ENCODE data around the gene PRICKLE2. TPM values are rescaled to one million over a fixed set of nuclear protein-coding genes. Genes with fewer than 3 reads are reported as not detected.

The PRICKLE2 gene
- total RNA-seq, 1 experiment from 2014 or later: 3.2 TPM

- Mint-ChIP-seq H3K27ac (peak overlapping the region; percentile 42 to 96 (median 81)), H3K9me3 (no peaks in the 10 kb centered on the region), H3K36me3 (ENCODE audit: insufficient read depth in 1 of 3, low read depth in 3 of 3) (no peaks in the 10 kb centered on the region), H3K27me3 (ENCODE audit: low read depth) (peaks cover 30% of the 10 kb centered on the region), H3K4me1 (peaks cover 49 to 70% of the 10 kb centered on the region in 2 experiments), H3K4me3 (peak overlapping the region in 1 of 2 experiments; percentile 84; a peak in 3 of 5 replicates)
- WGBS (ENCODE audit: extremely low coverage, insufficient read length, low lambda C conversion rate): no CpG with 5 or more reads among the region's 7 CpGs
- H3K56ac ChIP-seq (ENCODE audit: insufficient read length, low read depth, low read length): no peak overlapping the region
- H2BK12ac ChIP-seq (ENCODE audit: insufficient read length, low read depth, low read length): no peak overlapping the region
- H3K9me3 ChIP-seq (ENCODE audit: control insufficient read depth, low read depth, low read length): no peaks in the 10 kb centered on the region
- H3K14ac ChIP-seq (ENCODE audit: insufficient read depth, low read length): no peak overlapping the region
- peak; percentile 38; the same call in 1 of the 3 replicates for TF ChIP-seq CTCF (conservative IDR thresholded peaks at IDR 0.05)
- no peaks in the 10 kb centered on the region for H3K79me1 ChIP-seq (ENCODE audit: insufficient read depth, low read depth, low read length, poor library complexity, severe bottlenecking)
- H4K5ac ChIP-seq (ENCODE audit: insufficient read length, low read depth, low read length): no peak overlapping the region
- H2AK5ac ChIP-seq (ENCODE audit: insufficient read length, low read length): no peak overlapping the region
- H2BK5ac ChIP-seq (ENCODE audit: insufficient read length, low read length): no peak overlapping the region
- H2BK20ac ChIP-seq (ENCODE audit: low read depth, low read length, poor library complexity, severe bottlenecking): no peak overlapping the region
- H3K27me3 ChIP-seq (ENCODE audit: insufficient read depth, low read length): no peaks in the 10 kb centered on the region
- no peak overlapping the region for H3T11ph ChIP-seq (ENCODE audit: low read length)
- no peaks in the 10 kb centered on the region for H4K20me1 ChIP-seq (ENCODE audit: control insufficient read depth, insufficient read depth, insufficient read length)
- no peak overlapping the region for H4K91ac ChIP-seq (ENCODE audit: insufficient read length, low read depth, low read length)
- peaks cover 3% of the 10 kb centered on the region; the same call in 1 of the 2 replicates for H3K4me1 ChIP-seq (ENCODE audit: insufficient read depth, low read length)
- peak overlapping the region; percentile 28 for H3K4me2 ChIP-seq (ENCODE audit: insufficient read depth, insufficient read length, low read length)
- H3K27ac ChIP-seq (ENCODE audit: insufficient read length, low read depth, low read length): no peak overlapping the region
- no peak for DNase-seq
- H4K8ac ChIP-seq (replicated peaks; ENCODE audit: insufficient read length, low read depth, low read length): no peak overlapping the region
- no peaks in the 10 kb centered on the region for H3K23me2 ChIP-seq (ENCODE audit: insufficient read length, low read depth, low read length, poor library complexity, severe bottlenecking)
- no peak overlapping the region for H3K18ac ChIP-seq (ENCODE audit: insufficient read length, low read depth, low read length)
- no peak overlapping the region for H3K9ac ChIP-seq (ENCODE audit: extremely low read depth, insufficient read length, low read length)
- no peak overlapping the region for H2BK15ac ChIP-seq (ENCODE audit: low read depth, low read length)
- H2BK120ac ChIP-seq (ENCODE audit: low read depth, low read length, poor library complexity, severe bottlenecking): no peak overlapping the region
- H3K79me2 ChIP-seq (ENCODE audit: insufficient read depth, low read length): no peaks in the 10 kb centered on the region
- H2AFZ ChIP-seq (ENCODE audit: low read length): no peak overlapping the region
- H3K23ac ChIP-seq (ENCODE audit: insufficient read length, low read depth, low read length): no peak overlapping the region
- H3K4ac ChIP-seq (ENCODE audit: low read depth, low read length): no peak overlapping the region
Measured at GRCh38 chr3:64225695-64226499, 631 bp upstream of the PRICKLE2 start.
